Measurements from ENCODE around the gene CCDC50. TPM values are rescaled to one million over a fixed set of nuclear protein-coding genes. Genes with fewer than 3 reads are reported as not detected.

The CCDC50 gene
- total RNA-seq, 1 donor from 2014 or later, result 134 TPM

DNA sequence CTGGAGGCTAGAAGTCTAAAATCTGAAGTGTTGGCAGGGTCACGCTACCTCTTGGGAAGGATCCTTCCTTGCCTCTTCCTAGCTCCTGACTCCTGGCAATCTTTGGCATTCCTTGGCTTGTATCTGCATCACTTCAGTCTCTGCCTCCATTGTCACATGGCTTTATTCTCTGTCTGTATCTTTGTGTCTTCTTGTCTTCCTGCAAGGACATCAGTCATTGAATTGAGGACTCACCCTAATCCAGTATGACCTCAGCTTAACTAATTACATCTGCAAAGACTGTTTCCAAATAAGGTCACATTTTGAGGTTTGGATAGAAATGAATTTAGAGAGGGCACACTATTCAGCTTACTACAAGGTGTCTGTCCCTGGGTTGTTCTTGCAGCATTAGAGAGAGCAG is 32.3 kb downstream of the CCDC50 start:
- H3K4me3 ChIP-seq (ENCODE audit: low read depth, low read length), result no peak overlapping the region
- TF ChIP-seq, protein P1, sequence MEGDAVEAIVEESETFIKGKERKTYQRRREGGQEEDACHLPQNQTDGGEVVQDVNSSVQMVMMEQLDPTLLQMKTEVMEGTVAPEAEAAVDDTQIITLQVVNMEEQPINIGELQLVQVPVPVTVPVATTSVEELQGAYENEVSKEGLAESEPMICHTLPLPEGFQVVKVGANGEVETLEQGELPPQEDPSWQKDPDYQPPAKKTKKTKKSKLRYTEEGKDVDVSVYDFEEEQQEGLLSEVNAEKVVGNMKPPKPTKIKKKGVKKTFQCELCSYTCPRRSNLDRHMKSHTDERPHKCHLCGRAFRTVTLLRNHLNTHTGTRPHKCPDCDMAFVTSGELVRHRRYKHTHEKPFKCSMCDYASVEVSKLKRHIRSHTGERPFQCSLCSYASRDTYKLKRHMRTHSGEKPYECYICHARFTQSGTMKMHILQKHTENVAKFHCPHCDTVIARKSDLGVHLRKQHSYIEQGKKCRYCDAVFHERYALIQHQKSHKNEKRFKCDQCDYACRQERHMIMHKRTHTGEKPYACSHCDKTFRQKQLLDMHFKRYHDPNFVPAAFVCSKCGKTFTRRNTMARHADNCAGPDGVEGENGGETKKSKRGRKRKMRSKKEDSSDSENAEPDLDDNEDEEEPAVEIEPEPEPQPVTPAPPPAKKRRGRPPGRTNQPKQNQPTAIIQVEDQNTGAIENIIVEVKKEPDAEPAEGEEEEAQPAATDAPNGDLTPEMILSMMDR (conservative IDR thresholded peaks at IDR 0.05; ENCODE audit: low read depth, low read length), result no peak
- DNase-seq (ENCODE audit: low read depth), result no peak

DNA sequence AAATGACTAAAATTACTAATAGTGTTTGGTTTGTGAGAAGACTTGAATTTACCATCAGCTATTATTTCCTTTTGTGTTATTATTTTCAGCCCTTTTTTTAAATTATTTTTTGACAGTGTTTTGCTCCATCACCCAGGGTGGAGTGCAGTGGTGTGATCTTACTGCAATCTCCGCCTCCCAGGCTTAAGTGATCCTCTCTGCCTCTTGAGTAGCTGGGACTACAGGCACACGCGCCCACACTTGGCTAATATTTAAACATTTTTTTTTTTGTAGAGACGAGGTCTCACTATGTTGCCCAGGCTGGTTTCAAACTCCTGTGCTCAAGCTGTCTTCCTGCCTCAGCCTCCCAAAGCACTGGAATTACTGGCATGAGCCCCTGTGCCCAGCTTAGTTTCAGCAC is 32.8 kb downstream of the CCDC50 start:
- no peak for DNase-seq (ENCODE audit: low read depth)
- TF ChIP-seq, protein P1 (conservative IDR thresholded peaks at IDR 0.05; ENCODE audit: low read depth, low read length), result no peak
- no peak overlapping the region for H3K4me3 ChIP-seq (ENCODE audit: low read depth, low read length)

DNA sequence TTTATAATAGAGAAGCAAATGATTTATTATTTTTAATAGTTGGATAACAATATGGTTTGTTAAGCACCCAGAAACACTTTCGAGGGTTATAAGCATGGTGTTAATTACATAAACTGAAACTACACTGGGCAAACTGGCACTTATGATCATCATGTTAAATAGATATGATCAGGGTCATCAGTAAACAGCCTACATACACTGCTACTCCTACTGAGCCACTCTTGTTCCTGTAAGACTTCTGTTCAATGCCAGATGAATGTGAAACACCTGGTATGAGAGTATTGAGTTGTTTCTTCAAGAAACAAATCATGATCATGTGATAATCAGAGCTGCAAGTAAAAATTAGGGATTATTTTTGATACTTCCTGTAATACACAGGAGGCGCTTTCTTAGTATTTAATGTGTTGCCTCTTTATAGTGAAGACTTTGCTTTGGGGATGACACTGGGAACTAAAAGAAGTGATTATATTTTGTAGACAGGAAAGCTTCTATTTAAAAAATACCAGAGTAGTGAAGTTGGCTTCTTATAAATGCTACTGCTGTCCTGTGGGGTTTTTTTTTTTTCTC is 33.4 kb downstream of the CCDC50 start:
- TF ChIP-seq, protein P1 (conservative IDR thresholded peaks at IDR 0.05; ENCODE audit: low read depth, low read length), result no peak
- no peak overlapping the region for H3K4me3 ChIP-seq (ENCODE audit: low read depth, low read length)

DNA sequence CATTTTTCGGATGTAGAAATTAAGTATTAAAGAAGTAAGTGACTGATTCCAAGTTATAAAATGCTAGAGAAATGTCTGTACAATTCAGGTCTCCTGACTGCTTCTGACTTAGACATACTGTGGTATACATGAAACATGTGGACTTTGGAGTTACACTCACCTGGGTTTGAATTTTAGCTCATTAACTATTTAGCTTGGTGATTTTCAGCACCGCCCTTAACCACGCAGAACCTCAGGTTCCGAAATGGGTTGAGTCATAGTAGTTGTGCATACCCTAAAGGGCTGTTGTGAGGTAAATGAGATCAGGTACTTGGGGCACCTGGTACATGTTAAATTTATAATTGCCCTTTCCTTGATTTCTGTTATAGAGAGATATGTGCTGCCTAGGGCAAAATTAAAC is 34.0 kb downstream of the CCDC50 start:
- TF ChIP-seq, protein P1 (conservative IDR thresholded peaks at IDR 0.05; ENCODE audit: low read depth, low read length), result no peak
- DNase-seq (ENCODE audit: low read depth), result no peak
- H3K4me3 ChIP-seq (ENCODE audit: low read depth, low read length), result no peak overlapping the region

More for the DNA sequence above, 33.4 kb downstream of the CCDC50 start:
- DNase-seq (ENCODE audit: low read depth), result no peak

DNA sequence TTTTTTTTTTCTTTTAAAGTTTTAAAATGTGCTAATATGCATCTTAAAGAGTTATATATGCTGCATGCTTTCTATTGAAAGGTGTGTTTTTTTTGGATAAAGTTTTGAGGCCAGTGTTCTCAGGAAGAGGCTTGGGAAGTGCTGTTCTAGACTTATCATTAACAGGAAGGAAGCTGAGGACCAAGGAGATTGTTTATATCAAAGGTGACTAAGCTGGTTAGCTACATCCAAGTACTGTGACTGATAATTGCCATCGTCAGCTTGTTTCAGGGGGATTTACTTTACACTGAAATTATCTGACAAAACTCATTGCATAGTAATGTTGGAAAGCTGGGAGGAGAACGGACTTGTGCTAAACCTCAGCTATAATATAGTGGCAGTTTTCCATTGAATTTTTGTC is 37.5 kb downstream of the CCDC50 start:
- no peak for DNase-seq (ENCODE audit: low read depth)
- no peak overlapping the region for H3K4me3 ChIP-seq (ENCODE audit: low read depth, low read length)
- TF ChIP-seq, protein P1 (conservative IDR thresholded peaks at IDR 0.05; ENCODE audit: low read depth, low read length), result no peak

DNA sequence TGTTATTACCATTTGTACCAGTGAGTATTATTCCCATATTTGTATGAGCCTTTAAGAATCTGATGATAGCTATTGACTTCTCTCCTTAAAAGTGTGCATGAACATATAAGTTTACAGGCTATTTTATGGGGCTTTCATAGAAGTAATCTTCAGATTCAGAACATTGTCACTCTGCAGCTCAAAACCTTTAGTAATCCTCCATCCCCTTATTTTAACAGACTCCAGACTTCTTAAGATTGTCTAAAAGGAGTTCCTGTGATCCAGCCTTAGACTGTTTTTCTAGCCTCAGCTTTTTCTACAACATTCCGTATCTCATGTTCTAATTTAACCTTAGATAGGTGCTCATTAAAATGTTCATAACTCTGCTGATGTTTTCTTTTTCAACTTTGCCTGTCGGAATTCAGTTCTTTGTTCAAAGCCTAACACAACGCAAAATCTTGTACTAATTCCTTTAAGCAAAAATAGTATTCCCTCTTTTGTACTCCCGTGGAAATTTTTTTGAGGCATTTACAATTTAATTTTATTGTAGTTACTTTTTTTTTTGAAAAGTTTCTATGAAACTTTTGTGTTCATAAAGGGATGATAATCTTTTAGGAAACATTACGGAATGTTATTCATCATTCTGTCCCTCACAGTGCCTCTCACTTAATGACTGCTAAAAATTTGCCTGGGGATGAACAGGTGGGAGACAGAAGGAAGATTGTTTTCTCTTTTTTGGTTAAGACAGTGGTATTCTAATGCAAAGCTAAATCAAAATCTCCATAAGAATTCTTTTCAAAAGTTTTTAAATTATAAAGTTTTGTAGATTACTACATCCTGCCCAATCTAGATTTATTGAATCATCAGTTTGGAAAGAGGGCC is 39.8 kb downstream of the CCDC50 start:
- TF ChIP-seq, protein P1 (conservative IDR thresholded peaks at IDR 0.05; ENCODE audit: low read depth, low read length), result no peak
- no peak overlapping the region for H3K4me3 ChIP-seq (ENCODE audit: low read depth, low read length)
- no peak for DNase-seq (ENCODE audit: low read depth)

Measured in epithelial cell of proximal tubule (primary cell).